GM20431 (cell line): ENCODE results near the gene PUS7.
"Not testable (repeated sequence)": the region's sequence is repeated elsewhere in the genome, so short reads cannot be mapped to it uniquely, and the experiment has no call there.

Experiments used
- in situ Hi-C: fragments of 300-500 bp; cut with MseI, MboI; formaldehyde crosslinking; loops from one replicate; pipeline ENCODE4 v1.15.0; 2020; ENCODE audit warnings: low sequenced_read_pairs; ENCODE audit not compliant: unreplicated experiment

PUS7 gene

DNA sequence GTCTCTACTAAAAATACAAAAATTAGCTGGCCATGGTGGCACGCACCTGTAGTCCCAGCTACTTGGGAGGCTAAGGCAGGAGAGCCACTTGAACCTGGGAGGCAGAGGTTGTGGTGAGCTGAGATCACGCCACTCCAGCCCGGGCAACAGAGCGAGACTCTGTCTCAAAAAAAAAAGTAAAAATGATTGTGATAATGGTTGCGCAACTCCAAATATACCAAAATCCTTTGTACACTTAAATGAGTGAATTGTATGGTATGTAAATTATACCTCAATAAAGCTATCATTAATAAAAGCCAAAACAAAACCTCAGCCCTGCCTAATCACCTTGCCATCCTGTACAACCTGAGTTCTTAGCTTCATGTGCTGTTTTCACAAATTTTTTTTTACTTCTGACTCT, 71.2 kb downstream of the PUS7 start:
- in situ Hi-C loops: not testable (repeated sequence)

DNA sequence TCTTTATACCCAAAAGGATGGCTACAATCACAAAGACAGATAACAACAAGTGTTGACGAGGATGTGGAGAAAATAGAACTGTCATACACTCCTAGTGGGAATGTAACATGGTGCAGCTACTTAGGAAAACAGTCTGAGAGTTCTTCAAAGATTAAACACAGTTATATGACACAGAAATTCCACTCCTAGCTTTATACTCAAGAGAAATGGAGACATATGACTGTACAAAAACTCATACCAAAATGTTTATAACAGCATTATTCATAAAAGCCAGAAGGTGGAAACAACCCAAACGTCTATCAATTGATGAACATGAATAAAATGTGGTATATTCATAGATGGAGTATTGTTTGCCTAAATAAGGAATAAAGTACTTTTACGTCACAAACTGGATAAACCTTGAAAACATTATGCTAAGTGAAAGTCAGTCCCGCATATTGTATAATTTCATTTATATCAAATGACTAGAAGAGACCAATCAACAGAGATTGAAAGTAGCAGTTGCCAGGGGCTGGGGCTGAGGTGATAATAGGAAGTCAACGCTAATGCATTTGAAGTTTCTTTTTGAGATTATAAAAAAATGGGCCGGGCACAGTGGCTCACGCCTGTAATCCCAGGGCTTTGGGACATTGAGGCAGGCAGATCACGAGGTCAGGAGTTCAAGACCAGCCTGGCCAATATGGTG, 71.8 kb downstream of the PUS7 start:
- in situ Hi-C loops: no loop called here

DNA sequence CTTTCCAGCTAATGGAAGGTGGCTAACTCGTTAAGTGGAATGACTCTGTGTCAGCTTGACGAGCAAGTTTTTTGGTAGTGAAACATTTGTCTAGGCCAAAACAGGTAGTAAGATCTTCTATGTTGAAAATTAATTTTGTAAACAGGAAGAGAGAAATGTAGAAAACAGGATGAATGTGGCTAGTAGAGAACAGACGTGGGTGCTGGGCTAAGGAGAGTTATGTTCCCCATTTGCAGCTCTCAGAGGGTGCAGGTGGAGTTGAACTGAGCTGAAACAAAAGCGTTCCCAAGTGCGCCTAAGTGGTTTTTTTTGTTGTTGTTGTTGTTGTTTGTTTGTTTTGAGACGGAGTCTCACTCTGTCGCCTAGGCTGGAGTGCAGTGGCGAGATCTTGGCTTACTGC, 73.9 kb downstream of the PUS7 start:
- in situ Hi-C loops: no loop called here

DNA sequence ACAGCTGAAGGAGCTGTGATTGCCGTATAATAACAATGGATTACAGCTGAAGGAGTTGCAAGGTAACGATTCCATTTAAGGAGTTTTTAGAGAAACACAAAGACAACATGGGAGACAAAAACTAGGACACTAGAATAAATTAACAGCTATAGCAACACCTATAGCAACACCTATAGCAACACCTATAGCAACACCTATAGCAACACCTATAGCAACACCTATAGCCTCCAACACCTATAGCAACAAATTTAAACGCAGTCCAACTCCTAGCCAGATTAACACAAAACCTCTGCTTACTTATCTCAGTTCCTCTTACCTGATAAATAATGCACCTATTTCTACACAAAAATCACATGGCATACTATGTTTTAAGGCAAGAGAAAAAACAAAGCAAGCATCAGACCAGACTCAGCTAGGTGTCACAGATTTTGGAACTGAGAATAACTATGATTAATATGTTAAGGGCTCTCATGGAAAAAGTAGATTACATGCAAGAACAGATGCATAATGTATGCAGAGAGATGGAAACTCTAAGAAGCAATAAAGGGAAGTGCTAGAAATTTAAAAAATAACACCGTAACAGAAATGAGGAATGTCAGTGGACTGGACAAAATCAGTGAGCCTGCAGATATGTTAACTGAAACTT, 77.6 kb downstream of the PUS7 start:
- in situ Hi-C loops: no loop called here

DNA sequence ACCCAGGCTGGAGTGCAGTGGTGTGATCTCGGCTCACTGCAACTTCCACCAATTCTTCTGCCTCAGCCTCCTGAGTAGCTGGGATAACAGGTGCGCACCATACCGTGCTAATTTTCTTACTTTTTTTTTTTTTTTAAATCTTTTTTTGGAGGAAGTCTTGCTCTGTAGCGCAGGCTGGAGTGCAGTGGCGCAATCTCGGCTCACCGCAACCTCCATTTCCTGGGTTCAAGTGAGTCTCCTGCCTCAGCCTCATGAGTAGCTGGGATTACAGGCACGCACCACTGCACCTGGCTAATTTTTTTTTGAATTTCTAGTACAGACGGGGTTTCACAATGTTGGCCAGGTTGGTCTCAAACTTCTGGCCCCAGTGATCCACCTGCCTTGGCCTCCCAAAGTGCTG, 79.9 kb downstream of the PUS7 start:
- in situ Hi-C loops: not testable (repeated sequence)

DNA sequence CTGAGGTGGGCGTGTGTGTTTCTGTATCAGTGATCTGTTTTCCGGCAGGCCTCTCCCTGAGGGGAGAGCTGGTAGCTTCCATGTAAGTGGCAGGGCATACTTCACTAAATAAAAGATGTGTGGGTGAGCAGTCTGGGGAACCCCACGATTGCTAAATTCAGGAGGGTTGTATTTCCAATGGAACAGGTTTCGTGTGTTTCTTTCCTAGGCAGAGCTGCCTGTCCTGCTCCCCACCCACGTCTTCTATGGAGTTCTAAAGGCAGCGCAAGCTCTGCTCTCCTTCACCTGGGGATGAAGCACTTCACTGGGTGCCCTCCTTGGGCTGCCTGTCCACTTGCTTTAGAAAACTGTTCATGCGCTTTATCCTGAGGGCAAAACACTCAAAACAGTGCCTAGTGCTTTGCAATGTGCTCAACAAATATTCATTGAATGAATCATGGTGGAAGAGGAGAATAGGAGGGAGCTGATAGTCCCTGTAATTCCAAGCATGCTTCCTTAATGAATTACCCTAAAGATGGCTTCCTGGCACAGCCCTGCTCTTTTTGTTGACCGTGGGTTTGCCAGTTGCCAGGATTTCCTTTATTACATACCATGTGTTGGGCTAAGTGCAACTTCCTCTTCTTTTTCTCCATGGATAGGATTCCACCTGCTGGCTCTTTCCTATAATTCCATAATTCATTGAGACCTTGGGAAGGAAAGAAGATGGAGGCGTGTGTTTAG, 82.7 kb downstream of the PUS7 start:
- in situ Hi-C loops: no loop called here

DNA sequence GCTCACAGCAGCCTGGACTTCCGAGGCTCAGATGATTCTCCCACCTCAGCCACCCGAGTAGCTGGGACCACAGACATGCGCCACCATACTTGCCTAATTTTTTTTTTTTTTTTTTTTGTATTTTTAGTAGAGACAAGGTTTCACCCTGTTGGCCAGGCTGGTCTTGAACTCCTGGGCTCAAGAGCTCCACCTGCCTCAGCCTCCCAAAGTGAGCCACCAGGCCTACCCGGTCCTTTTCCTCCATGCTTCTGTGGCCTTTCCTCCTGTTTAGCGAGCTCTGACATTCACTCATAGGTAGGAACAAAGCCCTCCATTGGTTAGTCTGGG, 83.3 kb downstream of the PUS7 start:
- in situ Hi-C loops: no loop called here

DNA sequence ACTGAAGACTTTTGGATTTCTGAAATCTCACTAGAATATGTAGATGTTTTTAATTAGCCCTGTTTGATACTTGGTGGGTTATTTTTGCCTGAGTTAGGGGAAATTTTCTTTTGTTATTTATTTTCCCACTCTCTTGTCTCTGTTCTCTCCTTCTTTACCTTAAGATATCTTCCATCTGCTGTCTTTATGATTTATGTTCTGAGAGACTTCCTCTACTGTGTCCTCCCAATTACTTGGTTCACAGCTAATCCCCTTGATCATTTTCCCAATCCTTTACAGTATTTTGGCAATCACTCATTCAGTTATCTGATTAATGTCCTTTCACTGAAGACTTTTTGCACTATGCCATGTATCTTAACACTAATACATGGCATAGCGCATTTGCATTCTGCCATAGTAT, 83.8 kb downstream of the PUS7 start:
- in situ Hi-C loops: no loop called here

DNA sequence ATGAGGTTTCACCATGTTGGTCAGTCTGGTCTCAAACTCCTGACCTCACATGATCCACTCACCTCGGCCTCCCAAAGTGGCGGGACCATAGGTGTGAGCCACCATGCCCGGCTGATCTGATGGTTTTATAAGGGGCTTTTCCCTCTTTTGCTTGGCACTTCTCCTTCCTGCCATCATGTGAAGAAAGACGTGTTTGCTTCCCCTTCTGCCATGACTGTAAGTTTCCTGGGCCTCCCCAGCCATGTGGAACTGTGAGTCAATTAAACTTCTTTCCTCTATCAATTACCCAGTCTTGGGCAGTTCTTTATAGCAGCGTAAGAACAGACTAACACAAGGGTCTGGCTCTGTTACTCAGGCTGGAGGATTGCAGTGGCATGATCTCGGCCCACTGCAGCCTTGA, 84.7 kb downstream of the PUS7 start:
- in situ Hi-C loops: not testable (repeated sequence)

DNA sequence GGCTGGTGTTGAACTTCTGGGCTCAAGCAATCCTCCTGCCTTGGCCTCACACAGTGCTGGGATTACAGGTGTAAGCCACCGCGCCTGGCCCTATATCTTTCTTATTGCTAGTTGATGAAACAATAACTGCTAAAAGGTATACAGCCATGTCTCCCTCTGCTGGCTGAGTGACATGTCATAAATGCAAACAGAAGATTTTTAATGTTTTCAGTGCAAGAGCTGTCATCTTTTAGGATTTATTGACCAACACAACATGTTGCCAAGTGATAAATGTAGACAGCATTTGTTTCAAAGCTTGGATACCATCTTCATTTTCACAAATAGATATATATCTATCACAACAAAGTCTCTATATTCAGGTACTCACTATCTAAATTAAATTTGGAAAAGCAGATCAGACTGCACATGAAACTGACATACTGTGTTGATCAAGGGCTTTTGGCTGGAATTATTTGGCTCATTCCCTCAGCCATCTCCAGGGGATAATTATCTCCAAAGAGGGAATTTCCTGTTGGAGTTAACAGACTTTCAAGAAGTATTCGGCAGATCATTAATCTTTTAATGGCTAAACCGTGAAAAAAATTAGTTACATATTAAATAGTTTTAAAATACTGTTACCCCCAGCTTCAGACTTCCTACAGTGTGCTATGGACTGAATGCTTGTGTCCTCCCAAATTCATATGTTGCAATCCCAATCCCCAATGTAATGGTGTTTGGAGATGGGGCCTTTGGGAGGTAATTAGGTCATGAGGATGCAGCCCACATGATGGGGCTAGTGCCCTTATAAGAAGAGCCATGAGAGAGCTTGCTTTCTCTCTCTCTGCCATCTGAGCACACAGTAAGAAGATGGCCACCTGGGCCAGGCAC, 92.1 kb downstream of the PUS7 start:
- in situ Hi-C loops: no loop called here

DNA sequence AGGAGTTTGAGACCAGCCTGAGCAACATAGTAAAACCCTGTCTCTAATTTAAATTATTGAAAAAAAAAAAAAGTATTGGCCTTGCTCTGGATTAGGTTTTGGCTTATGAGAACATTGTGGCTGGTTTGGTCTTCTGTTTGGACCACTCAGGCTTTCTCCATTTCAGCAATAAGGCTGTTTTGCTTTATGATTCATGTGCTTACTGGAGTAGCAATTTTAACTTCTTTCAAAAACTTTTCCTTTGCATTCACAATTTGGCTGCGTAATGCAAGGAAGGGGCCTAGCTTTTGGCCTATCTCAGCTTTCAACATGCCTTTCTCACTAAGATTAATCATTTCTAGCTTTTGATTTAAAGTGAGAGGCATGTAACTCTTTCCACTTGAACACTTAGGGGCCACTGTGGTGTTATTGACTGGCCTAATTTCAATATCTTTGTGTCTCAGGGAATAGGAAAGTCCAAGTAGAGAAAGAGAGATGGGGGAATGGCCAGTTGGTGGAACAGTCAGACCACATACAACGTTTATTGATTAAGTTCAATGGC, 95.4 kb downstream of the PUS7 start:
- in situ Hi-C loops: no loop called here

DNA sequence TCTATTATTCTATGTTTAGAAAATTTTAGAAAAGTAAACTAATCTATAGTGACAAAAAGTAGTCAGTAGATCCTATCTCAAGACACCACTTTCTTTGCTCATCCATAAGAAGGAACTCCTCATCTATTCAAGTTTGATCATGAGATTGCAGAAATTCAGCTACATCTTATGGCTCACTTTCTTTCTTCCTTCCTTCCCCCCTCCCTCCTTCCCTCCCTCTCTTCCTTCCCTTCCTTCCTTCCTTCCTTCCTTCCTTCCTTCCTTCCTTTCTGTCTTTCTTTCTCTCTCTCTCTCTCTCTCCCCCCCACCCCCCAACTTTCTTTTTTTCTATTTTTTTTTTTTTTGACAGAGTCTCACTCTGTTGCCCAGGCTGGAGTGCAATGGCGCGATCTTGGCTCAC, 98.1 kb downstream of the PUS7 start:
- in situ Hi-C loops: no loop called here

DNA sequence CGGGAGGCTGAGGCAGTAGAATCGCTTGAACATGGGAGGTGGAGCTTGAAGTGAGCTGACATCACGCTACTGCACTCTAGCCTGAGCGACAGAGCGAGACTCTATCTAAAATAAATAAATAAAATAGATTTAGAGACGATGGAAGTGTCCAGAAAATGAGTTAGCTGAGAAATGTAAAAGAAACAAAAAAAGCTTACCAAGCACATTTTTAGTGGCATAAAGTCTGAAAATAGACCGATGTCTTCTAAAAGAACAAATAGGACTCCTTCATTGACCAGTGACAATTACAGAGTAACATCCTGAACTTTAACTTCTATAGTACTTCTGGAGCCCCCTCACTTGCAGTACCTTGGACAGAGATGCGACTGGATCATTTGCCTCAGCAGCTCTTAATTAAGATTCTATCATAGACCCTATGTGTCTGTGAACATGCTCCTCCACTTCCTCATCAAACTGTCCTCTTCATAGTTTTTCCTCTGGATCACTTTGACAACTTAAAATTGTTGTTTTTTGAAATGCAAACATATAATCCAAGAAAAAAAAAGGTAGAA, 108.1 kb downstream of the PUS7 start:
- in situ Hi-C loops: no loop called here

DNA sequence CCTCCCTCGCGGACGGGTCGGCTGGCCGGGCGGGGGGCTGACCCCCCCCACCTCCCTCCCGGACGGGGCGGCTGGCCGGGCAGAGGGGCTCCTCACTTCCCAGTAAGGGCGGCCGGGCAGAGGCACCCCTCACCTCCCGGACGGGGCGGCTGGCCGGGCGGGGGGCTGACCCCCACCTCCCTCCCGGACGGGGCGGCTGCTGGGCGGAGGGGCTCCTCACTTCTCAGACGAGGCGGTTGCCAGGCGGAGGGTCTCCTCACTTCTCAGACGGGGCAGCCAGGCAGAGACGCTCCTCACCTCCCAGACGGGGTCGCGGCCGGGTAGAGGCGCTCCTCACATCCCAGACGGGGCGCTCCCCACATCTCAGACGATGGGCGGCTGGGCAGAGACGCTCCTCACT, 111.3 kb downstream of the PUS7 start:
- in situ Hi-C loops: not testable (repeated sequence)

DNA sequence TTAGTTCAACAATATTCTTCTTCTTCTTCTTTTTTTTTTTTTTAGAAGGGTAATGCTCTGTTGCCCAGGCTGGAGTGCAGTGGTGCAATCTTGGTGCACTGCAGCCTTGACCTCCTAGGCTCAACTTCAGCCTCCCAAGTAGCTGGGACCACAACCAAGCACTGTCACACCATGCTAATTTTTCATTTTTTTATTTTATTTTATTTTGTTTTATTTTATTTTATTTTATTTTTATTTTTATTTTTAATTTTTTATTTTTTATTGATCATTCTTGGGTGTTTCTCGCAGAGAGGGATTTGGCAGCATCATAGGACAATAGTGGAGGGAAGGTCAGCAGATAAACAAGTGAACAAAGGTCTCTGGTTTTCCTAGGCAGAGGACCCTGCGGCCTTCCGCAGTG, 112.3 kb downstream of the PUS7 start:
- in situ Hi-C loops: not testable (repeated sequence)

DNA sequence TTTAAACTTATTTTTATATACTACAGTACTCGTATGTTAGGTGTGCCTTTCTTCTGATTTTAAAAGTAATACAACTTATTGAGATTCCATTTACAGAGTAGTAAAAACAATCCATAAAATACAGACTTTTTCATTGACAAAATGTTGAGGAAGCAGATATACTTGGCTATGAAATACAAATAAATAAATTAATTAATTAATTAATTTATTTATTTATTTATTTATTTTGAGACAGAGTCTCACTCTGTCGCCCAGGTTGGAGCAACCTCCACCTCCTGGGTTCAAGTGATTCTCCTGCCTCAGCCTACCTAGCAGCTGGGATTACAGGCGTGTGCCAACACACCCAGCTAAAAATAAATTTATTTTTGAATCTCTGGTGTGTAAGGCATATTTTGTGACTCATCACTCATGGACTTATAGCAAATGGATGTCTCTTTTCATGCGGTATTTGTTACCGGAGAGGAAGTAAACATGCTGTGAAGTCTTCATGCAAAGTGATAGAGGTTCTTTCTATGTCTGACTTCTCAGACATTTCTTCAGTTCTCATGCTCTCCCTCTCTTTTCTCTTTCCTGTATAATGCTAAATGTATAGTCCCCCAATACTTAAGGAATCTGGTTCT, 113.2 kb downstream of the PUS7 start:
- in situ Hi-C loops: no loop called here
